AG09319 (cell line): ENCODE results near the gene PPDPF.
"Not testable (repeated sequence)": the region's sequence is repeated elsewhere in the genome, so short reads cannot be mapped to it uniquely, and the experiment has no call there.

ENCODE experiments used
- DNase-seq: peaks from one replicate; pipeline ENCODE4 v3.0.0-alpha.2; 2010; ENCODE audit warnings: low read depth; ENCODE audit errors: extremely low read depth
- TF ChIP-seq, protein P1 (sequence below): IDR thresholded peaks from 2 replicates; pipeline ENCODE4 v1.5.1; 2011; ENCODE audit warnings: low read depth, mild to moderate bottlenecking, inconsistent platforms, low read length, moderate library complexity

Gene PPDPF

DNA sequence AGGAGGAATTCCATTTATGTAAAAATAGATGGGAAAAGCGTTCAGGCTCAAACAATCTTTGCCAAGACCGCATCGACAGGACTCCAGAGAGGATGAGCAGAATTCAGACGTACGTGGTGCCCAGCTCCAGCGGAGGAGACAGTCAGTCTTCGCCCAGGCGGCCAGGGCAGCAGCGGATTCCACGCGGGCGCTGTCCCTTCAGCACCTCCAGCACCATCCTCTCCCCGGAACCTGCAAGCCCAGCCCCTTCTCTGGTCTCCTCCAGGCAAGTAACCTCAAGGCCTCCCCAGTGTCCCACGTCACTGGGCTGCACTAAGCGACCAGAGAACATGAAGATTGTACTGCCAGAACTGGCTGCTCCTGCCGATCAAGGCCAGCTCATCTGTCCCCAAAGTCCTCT, 45.4 kb upstream of the PPDPF start:
- DNase-seq = no peak
- TF ChIP-seq, protein P1, sequence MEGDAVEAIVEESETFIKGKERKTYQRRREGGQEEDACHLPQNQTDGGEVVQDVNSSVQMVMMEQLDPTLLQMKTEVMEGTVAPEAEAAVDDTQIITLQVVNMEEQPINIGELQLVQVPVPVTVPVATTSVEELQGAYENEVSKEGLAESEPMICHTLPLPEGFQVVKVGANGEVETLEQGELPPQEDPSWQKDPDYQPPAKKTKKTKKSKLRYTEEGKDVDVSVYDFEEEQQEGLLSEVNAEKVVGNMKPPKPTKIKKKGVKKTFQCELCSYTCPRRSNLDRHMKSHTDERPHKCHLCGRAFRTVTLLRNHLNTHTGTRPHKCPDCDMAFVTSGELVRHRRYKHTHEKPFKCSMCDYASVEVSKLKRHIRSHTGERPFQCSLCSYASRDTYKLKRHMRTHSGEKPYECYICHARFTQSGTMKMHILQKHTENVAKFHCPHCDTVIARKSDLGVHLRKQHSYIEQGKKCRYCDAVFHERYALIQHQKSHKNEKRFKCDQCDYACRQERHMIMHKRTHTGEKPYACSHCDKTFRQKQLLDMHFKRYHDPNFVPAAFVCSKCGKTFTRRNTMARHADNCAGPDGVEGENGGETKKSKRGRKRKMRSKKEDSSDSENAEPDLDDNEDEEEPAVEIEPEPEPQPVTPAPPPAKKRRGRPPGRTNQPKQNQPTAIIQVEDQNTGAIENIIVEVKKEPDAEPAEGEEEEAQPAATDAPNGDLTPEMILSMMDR = no peak

DNA sequence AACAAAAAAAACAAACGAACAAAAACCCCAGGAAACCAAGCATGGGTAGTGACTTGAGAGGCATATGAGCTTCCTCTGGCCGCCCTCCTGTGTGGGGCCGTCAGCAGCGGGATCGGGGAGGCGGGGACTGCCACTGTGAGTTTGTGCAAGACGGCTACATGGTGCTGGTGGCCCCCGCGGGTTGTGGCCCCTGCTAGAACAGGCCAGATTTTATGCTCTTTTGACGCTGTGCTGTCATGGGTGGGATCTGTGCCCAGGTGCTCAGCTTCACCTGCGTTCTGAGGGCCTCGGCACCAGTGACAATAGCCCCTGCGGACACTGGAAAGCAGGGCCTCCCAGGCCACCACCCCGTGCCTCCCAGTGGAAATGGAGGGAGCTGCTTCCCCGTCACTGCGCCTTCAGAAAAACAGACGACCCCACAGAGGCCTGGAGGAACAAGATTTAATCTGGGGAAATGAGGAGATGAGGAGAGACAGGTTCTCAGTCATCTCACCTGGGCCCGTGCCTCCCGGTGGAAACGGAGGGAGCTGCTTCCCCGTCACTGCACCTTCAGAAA, 43.4 kb upstream of the PPDPF start:
- TF ChIP-seq, protein P1 = no peak
- no peak for DNase-seq

DNA sequence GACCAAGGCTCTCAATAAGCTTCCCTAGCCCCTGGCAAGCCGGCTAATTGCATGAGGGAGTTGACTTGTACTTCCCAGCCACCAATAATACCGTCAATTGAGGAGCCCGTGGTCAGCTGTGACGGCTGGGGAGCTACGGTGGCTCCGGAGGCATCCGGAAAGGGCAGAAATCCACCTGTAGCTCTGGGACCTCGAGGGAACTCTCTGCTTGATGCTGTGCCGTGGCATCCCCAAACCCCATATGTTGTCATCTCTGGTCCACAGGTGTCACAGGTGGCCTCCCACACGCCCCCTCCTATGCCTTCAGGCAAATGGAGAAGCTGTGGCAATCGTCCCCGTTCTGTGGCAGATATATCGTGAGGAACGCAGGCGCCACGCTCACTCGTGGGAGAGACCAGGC, 42.6 kb upstream of the PPDPF start:
- TF ChIP-seq, protein P1 = no peak
- no peak for DNase-seq

DNA sequence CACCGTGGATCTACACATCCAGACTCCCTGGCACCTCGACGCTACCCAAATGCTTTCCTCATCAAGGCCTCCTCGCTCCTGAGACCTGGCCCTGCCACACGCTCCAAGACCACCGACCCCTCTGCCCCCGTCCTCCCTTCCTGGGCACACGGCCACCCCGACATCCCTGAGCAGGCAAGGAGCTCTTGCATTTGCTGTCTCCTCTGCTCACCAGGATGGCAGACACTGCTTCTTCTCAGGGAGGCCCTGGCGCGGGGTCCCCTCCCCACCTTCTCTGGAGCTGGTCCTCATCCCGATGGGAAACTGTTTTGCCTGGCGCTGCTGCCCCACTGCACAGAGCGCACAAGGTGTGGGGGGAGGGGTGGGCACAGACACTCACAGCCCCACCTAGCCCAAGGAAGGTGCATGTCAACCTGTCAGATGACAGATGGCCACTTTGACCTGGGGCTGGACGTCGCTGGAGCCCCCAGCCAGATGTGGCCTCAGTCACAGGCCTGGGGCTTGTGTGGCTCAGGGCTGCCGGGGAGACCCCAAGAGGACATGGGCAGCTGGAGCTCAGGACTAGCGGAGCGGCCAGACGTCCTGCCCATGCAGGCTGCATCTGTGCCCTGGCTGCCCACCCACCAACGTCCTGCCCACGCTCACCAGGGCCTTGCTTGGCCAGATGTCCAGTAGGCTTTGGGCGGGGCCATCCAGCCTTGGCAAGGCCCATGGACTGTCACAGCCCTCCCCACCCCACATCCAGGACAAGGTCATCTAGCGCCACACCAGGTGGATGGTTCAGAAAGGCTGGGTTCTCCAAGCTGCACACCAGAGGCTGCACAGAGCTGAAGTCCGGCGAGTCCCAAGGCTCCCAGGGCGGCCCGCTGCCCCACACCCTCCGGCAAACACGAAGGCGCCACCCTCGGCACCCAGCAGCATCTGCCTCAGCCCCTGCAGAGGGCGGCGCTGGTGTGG, 41.9 kb upstream of the PPDPF start:
- DNase-seq = no peak
- TF ChIP-seq, protein P1 = no peak

DNA sequence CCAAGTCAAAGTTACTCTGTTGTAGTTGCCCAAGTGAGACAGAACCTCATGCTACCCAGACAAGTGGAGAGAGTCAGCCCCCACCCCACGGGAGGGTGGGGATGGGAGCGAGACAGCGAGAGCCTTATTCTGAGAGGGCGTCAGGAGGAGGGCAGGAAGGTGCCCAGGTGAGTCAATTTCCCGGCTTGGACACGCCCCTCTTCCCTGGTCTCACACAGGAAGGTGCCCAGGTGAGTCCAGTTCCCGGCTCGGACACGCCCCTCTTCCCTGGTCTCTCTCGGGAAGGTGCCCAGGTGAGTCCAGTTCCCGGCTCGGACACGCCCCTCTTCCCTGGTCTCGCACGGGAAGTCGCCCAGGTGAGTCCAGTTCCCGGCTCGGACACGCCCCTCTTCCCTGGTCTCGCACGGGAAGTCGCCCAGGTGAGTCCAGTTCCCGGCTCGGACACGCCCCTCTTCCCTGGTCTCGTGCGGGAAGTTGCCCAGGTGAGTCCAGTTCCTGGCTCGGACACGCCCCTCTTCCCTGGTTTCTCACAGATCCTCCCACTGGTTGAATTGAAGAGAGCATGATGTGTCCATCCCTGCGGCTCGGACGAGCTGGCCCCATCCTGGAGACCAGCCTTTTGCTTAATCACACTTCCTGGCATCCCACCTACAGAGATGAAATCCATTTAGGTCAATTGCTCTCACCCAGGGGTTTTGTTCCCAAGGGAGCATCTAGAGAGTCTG, 40.7 kb upstream of the PPDPF start:
- DNase-seq = not testable (repeated sequence)

DNA sequence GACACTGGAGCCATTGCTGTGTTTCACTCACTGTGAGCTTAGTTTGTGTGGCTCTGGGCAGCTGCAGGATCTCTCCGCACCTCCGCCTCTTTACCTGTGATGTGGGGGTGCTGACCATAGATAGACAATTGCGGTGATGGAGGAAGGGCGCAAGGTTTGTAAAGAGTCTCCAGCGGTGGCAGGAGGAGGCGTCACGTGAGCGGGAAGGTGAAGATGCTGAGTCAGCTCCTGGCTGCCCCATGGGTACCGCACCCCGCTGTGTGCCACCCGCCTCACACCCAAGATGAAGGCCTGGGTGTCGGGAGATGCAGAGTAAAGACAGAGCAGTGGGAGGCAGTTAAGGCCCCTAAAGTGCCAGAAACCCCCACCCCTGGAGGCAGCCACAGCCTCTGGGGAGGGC, 39.1 kb upstream of the PPDPF start:
- DNase-seq = no peak
- TF ChIP-seq, protein P1 = no peak

DNA sequence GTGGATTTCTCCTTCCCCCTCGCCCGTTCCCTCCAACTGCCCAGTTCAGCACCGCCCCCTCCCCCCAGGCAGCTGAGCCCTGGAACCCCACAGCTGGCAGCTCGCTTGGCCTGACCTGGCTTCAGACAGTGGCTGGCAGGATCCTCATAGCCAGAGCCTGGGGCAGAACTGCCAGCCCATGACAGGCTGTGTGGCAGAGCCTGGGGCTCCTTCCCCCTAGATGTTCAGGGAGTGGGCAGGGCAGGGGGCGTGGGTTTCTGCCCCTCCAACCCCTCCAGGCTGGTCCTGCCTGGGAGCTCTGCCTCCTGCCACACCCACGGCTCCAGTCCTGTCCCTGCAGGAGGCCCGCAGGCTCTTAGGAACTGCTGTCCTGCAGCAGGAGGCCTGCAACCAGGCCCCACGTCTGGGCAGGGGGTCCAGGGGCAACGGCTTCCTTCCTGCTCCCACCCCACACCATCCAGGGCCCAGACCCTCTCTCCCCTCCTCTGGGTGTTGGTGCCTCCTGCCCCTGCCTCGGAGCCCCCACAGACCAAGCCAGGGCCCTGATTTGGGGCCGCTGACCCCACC, 38.5 kb upstream of the PPDPF start:
- TF ChIP-seq, protein P1 = no peak
- DNase-seq = no peak
